Type B pancreatic cell (in vitro differentiated cells): ENCODE results near the gene ZCCHC8. TPM values are rescaled to one million over a fixed set of nuclear protein-coding genes. Genes with fewer than 3 reads are reported as not detected.
A peak's percentile ranks its signal among the peaks of the same experiment; 100 is the strongest.
"Not testable (repeated sequence)": the region's sequence is repeated elsewhere in the genome, so short reads cannot be mapped to it uniquely, and the experiment has no call there.

Experiments used
- DNase-seq: peaks from one replicate; pipeline ENCODE4 v3.0.0; 2021; ENCODE audit warnings: mixed read lengths; ENCODE audit not compliant: unreplicated experiment; ENCODE audit errors: extremely low spot score
- H3K27ac Mint-ChIP-seq: 2 replicates; pipeline ENCODE4 v1.8.0; 2021; ENCODE audit warnings: mild to moderate bottlenecking, mixed read lengths
- H3K27me3 Mint-ChIP-seq: 2 replicates; pipeline ENCODE4 v1.8.0; 2021; ENCODE audit warnings: mixed read lengths
- H3K36me3 Mint-ChIP-seq: 2 replicates; pipeline ENCODE4 v1.8.0; 2021; ENCODE audit warnings: mixed read lengths
- H3K4me1 Mint-ChIP-seq: one replicate; pipeline ENCODE4 v1.8.0; 2021; ENCODE audit warnings: mixed read lengths; ENCODE audit not compliant: unreplicated experiment
- H3K4me3 Mint-ChIP-seq: 2 replicates; pipeline ENCODE4 v1.8.0; 2021; ENCODE audit warnings: mild to moderate bottlenecking, mixed read lengths
- H3K9me3 Mint-ChIP-seq: 2 replicates; pipeline ENCODE4 v1.8.0; 2021; ENCODE audit warnings: mixed read lengths
- total RNA-seq: library from RNA; stranded (reverse); gene quantifications from 2 replicates; pipeline ENCODE4 v1.2.1, GENCODE V29; 2021; ENCODE audit warnings: low replicate concordance
- TF ChIP-seq, protein P1 (sequence below): fragments of 200-600 bp; sonication (generic); conservative IDR thresholded peaks from 2 replicates; pipeline ENCODE4 v1.5.0; 2021; ENCODE audit warnings: antibody characterized with exemption, mild to moderate bottlenecking

Gene ZCCHC8
- total RNA-seq, 1 donor from 2014 or later, result 30.4 TPM

DNA sequence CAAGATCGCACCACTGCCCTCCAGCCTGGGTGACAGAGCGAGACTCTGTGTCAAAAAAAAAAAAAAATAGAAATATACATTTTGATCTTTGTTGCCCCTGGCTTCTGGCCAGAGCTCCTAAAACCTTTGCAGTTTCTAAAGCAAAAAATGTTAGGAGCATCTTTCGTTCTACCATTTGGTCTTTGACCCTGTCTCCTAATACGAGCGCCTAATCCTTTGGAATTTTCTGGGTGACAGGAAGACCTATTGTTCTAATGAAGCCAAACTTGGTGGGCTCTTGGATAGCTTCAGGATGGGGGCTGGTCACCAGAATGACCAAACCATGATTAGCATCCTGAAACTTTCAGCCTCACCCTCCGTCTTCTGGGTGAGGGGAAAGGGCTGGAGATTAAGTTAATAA, 46.0 kb downstream of the ZCCHC8 start:
- H3K4me3 Mint-ChIP-seq, result no peak overlapping the region
- H3K27me3 Mint-ChIP-seq, result no peaks in the 10 kb centered on the region
- no peak overlapping the region for H3K27ac Mint-ChIP-seq
- H3K4me1 Mint-ChIP-seq, result no peaks in the 10 kb centered on the region
- H3K36me3 Mint-ChIP-seq, result no peaks in the 10 kb centered on the region
- TF ChIP-seq, protein P1, sequence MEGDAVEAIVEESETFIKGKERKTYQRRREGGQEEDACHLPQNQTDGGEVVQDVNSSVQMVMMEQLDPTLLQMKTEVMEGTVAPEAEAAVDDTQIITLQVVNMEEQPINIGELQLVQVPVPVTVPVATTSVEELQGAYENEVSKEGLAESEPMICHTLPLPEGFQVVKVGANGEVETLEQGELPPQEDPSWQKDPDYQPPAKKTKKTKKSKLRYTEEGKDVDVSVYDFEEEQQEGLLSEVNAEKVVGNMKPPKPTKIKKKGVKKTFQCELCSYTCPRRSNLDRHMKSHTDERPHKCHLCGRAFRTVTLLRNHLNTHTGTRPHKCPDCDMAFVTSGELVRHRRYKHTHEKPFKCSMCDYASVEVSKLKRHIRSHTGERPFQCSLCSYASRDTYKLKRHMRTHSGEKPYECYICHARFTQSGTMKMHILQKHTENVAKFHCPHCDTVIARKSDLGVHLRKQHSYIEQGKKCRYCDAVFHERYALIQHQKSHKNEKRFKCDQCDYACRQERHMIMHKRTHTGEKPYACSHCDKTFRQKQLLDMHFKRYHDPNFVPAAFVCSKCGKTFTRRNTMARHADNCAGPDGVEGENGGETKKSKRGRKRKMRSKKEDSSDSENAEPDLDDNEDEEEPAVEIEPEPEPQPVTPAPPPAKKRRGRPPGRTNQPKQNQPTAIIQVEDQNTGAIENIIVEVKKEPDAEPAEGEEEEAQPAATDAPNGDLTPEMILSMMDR, result no peak
- no peaks in the 10 kb centered on the region for H3K9me3 Mint-ChIP-seq
- no peak for DNase-seq

DNA sequence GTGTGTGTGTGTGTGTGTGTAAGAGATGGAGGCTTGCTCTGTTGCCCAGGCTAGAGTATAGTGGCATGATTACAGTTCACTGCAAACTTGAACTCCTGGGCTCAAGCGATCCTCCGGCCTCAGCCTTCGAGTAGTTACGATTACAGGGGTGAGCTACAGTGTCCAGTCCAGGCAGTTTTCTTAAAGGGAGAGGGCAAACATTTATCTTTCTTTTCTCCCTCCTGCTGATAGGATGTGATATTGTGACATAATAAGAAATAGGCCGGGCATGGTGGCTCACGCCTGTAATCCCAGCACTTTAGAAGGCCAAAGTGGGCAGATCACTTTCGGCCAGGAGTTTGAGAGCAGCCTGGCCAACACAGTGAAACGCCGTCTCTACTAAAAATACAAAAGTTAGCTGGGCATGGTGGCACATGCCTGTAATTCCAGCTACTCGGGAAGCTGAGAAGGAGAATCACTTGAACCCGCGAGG, 46.4 kb downstream of the ZCCHC8 start:
- Mint-ChIP-seq H3K27me3 (no peaks in the 10 kb centered on the region), H3K36me3 (no peaks in the 10 kb centered on the region), H3K4me3 (no peak overlapping the region), H3K27ac (peak overlapping the region; percentile 81), H3K4me1 (no peaks in the 10 kb centered on the region), H3K9me3 (peaks cover under 1% of the 10 kb centered on the region)
- TF ChIP-seq, protein P1, result no peak
- DNase-seq, result no peak

DNA sequence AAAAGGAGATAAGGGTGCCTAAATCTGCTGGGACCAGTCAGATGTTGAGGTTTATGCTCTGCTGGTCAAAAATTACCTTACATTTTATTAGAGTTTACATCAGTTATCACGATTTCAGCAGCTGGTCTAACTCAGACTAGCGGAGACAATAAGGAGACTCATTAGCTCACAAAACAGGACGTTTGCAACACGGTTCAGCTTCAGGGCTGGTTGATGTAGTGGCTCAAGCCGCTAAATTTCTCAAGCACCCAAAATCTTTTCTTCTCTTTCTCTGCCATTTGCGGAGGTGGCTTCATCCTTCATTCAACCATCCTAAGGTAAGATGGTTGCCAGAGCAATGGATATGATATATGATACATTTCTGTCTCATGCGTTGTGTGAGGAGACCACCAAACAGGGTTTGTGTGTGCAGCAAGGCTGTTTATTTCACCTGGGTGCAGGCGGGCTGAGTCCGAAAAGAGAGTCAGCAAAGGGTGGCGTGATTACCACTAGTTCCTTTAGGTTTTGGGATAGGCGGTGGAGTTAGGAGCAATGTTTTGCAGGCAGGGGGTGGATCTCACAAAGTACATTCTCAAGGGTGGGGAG, 47.9 kb downstream of the ZCCHC8 start:
- peak overlapping the region; percentile 21 for H3K4me3 Mint-ChIP-seq
- H3K9me3 Mint-ChIP-seq, result peaks cover 4% of the 10 kb centered on the region
- TF ChIP-seq, protein P1, result no peak
- no peaks in the 10 kb centered on the region for H3K36me3 Mint-ChIP-seq
- H3K27ac Mint-ChIP-seq, result peak overlapping the region; percentile 81
- DNase-seq, result no peak
- H3K27me3 Mint-ChIP-seq, result no peaks in the 10 kb centered on the region
- no peaks in the 10 kb centered on the region for H3K4me1 Mint-ChIP-seq

DNA sequence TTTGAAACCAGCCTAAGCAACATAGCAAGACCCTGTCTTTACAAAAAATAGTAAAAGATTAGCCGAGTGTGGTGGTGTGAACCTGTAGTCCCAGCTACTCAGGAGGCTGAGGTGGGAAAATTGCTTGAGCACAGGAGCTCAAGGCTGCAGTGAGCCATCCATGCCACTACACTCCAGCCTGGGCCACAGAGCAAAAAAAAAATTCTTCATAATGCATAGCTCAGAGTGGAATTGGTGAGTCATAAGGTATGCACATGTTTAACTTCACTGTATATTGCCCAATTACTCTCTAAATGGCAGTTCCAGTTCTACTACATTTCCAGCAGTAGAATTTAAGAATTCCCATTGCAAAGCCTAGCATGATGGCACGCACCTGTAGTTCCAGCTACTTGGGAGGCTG, 51.4 kb downstream of the ZCCHC8 start:
- no peak for DNase-seq
- TF ChIP-seq, protein P1, result peak; percentile 21
- Mint-ChIP-seq H3K4me3 (no peak overlapping the region), H3K27me3 (no peaks in the 10 kb centered on the region), H3K27ac (peak overlapping the region; percentile 85), H3K4me1 (no peaks in the 10 kb centered on the region), H3K36me3 (no peaks in the 10 kb centered on the region), H3K9me3 (peaks cover 4% of the 10 kb centered on the region)

DNA sequence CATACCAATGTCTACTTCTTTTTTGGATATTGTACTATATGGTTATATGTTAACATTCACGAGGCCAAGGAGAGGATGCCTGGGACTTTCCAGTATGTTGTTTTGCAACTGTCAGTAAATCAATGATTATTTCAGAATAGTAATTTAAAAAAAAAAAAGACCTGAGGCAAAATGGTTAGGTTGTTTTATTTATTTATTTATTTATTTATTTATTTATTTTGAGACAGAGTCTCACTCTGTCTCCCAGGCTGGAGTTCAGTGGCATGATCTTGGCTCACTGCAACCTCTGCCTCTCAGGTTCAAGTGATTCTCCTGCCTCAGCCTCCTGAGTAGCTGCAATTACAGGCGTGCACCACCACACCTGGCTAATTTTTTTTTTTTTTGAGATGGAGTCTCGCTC, 52.9 kb downstream of the ZCCHC8 start:
- not testable (repeated sequence) for H3K4me1 Mint-ChIP-seq, H3K9me3 Mint-ChIP-seq, H3K4me3 Mint-ChIP-seq, H3K36me3 Mint-ChIP-seq, DNase-seq, H3K27ac Mint-ChIP-seq, H3K27me3 Mint-ChIP-seq

DNA sequence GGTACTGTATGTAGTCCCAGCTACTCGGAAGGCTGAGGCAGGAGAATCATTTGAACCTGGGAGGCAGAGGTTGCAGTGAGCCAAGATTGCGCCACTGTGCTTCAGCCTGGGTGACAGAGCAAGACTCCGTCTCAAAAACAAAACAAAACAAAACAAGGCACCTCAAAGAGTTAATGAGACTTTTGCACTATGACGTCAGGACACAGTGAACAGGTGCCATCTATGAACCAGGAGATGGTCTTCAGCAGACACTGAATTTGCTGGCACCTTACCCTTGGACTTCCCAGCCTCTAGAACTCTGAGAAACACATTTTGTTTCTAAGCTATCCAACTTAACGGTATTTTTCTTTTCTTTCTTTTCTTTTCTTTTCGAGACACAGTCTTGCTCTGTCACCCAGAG, 54.3 kb downstream of the ZCCHC8 start:
- H3K36me3 Mint-ChIP-seq, H3K27ac Mint-ChIP-seq, H3K4me1 Mint-ChIP-seq, H3K4me3 Mint-ChIP-seq, DNase-seq, H3K9me3 Mint-ChIP-seq, H3K27me3 Mint-ChIP-seq: not testable (repeated sequence)

DNA sequence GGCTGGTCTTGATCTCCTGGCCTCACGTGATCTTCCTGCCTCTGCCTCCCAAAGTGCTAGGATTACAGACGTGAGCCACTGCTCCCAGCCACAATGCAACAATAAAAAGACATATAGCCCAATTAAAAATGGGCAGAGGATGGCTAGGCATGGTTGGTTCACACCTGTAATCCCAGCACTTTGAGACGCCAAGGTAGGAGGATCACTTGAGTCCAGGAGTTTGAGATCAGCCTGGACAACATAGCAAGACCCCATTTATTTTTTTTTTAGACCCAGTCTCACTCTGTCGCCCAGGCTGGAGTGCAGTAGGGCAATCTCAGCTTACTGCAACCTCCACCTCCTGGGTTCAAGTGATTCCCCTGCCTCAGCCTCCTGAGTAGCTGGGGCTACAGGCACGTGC, 56.7 kb downstream of the ZCCHC8 start:
- not testable (repeated sequence) for H3K27me3 Mint-ChIP-seq, DNase-seq, H3K27ac Mint-ChIP-seq, H3K4me1 Mint-ChIP-seq, H3K4me3 Mint-ChIP-seq, H3K9me3 Mint-ChIP-seq, H3K36me3 Mint-ChIP-seq

DNA sequence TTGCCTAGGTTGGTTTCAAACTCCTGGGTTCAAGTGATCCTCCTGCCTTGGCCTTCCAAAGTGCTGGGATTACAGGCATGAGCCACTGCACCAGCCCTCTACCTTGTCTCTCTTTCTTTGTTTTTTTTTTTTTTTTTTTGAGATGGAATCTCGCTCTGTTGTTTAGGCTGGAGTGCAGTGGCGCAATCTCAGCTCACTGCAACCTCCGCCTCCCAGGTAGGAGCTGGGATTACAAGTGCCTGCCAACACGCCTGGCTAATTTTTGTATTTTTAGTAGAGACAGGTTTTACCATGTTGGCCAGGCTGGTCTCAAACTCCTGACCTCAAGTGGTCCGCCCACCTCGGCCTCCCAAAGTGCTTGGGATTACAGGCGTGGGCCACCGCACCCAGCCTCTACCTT, 61.9 kb downstream of the ZCCHC8 start:
- H3K4me3 Mint-ChIP-seq, H3K27ac Mint-ChIP-seq, H3K9me3 Mint-ChIP-seq, DNase-seq, H3K36me3 Mint-ChIP-seq, H3K4me1 Mint-ChIP-seq, H3K27me3 Mint-ChIP-seq: not testable (repeated sequence)
